ENCODE data around the gene KPNB1.

DNA sequence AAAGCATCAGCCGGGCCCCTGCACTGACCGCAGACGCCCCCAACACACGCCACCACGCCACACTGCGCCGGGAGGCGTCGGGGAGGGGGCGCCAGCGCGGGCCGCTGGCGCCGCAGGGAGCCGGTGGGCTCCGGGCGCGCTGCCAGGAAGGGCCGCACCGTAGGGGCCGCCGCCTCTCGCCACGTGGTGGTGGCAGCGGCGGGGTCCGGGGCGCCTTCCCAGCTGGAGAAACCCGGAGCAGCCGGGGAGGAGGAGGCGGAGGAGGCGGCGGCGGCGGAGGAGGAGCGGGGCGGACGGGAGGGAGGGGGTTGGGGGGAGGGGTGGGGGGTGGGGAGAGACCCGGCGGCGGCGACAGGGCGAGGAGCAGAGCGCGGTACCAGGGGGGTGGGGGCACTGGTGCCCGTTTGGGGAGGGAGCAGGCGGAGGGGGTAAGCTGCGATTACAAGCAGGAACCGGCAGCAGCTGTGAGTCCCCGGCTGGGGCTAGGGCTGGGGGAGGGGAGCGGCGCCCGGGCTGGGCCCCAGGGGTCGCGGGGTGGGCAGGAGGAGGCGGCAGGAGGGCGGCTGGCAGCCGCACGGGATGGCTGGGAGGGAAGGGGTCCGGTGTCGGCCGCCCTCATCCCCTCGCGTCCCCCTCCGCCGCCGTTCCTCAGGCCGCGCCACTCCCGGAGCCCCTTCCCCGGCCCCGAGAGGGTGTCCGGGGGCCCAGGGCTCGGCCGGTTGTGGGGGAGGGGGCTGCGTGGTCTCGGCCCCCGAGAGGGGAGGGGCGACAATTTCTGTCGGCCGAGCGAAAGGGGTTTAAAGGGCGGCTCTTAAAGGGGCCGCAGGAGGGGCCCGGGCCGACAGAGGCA, 44.2 kb downstream of the KPNB1 start, which contains the start of gene TBKBP1:
- TF ChIP-seq, protein P1, sequence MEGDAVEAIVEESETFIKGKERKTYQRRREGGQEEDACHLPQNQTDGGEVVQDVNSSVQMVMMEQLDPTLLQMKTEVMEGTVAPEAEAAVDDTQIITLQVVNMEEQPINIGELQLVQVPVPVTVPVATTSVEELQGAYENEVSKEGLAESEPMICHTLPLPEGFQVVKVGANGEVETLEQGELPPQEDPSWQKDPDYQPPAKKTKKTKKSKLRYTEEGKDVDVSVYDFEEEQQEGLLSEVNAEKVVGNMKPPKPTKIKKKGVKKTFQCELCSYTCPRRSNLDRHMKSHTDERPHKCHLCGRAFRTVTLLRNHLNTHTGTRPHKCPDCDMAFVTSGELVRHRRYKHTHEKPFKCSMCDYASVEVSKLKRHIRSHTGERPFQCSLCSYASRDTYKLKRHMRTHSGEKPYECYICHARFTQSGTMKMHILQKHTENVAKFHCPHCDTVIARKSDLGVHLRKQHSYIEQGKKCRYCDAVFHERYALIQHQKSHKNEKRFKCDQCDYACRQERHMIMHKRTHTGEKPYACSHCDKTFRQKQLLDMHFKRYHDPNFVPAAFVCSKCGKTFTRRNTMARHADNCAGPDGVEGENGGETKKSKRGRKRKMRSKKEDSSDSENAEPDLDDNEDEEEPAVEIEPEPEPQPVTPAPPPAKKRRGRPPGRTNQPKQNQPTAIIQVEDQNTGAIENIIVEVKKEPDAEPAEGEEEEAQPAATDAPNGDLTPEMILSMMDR (IDR thresholded peaks at IDR 0.05; ENCODE audit: insufficient read depth, low read depth, low read length): no peak
- TF ChIP-seq EZH2 (IDR thresholded peaks at IDR 0.05; ENCODE audit: insufficient read depth, low read length): no peak
